Trophoblast cell (in vitro differentiated cells and primary cell): ENCODE data around the gene C10orf143.
A peak's percentile ranks its signal among the peaks of the same experiment; 100 is the strongest.
"Not testable (repeated sequence)": the region's sequence is repeated elsewhere in the genome, so short reads cannot be mapped to it uniquely, and the experiment has no call there.

Source experiments
- DNase-seq, 2 donors: peaks; one replicate each; pipeline ENCODE4 v3.0.0-alpha.2; 2016
- H2AFZ ChIP-seq: 2 replicates; pipeline ENCODE4 v1.6.1; 2013; ENCODE audit warnings: low read length, moderate library complexity, mild to moderate bottlenecking; ENCODE audit not compliant: insufficient read depth, poor library complexity
- H2AK5ac ChIP-seq: 2 replicates; pipeline ENCODE4 v1.6.1; 2013; ENCODE audit warnings: mild to moderate bottlenecking, low read length
- H2BK120ac ChIP-seq: 2 replicates; pipeline ENCODE4 v1.6.1; 2013; ENCODE audit warnings: low read length, mild to moderate bottlenecking, moderate library complexity; ENCODE audit not compliant: insufficient read depth, poor library complexity
- H2BK12ac ChIP-seq: 2 replicates; pipeline ENCODE4 v1.6.1; 2013; ENCODE audit warnings: mild to moderate bottlenecking, low read length, moderate library complexity
- H2BK5ac ChIP-seq: 2 replicates; pipeline ENCODE4 v1.6.1; 2013; ENCODE audit warnings: low read length, low read depth, moderate library complexity, mild to moderate bottlenecking; ENCODE audit not compliant: poor library complexity
- H3K14ac ChIP-seq: 2 replicates; pipeline ENCODE4 v1.6.1; 2013; ENCODE audit warnings: mild to moderate bottlenecking, low read length
- H3K18ac ChIP-seq: 2 replicates; pipeline ENCODE4 v1.6.1; 2013; ENCODE audit warnings: mild to moderate bottlenecking, low read length
- H3K23ac ChIP-seq: 2 replicates; pipeline ENCODE4 v1.6.1; 2013; ENCODE audit warnings: low read length
- H3K27ac ChIP-seq: 2 replicates; pipeline ENCODE4 v1.5.1; 2013; ENCODE audit warnings: low read depth, mild to moderate bottlenecking, inconsistent platforms, low read length, moderate library complexity
- H3K27me3 ChIP-seq: 2 replicates; pipeline ENCODE4 v1.6.1; 2013; ENCODE audit warnings: inconsistent platforms, mild to moderate bottlenecking, low read length, moderate library complexity; ENCODE audit not compliant: insufficient read depth
- H3K36me3 ChIP-seq, 2 experiments: 1 replicate in 1 of 2; 2 replicates in 1 of 2; pipeline ENCODE4 v1.6.1; 2013; ENCODE audit warnings: low read length in 2 of 2, mild to moderate bottlenecking in 2 of 2, moderate library complexity in 1 of 2; ENCODE audit not compliant: insufficient read depth in 2 of 2, control insufficient read depth in 1 of 2
- H3K4ac ChIP-seq: 2 replicates; pipeline ENCODE4 v1.6.1; 2013; ENCODE audit warnings: low read depth, mild to moderate bottlenecking, low read length, moderate library complexity
- H3K4me1 ChIP-seq, 2 experiments: 1 replicate in 1 of 2; 2 replicates in 1 of 2; pipeline ENCODE4 v1.6.1; 2013; ENCODE audit warnings: low read length in 2 of 2, mild to moderate bottlenecking in 2 of 2, moderate library complexity in 1 of 2; ENCODE audit not compliant: insufficient read depth in 2 of 2, control insufficient read depth in 1 of 2
- H3K4me2 ChIP-seq: 2 replicates; pipeline ENCODE4 v1.6.1; 2013; ENCODE audit warnings: inconsistent platforms, mild to moderate bottlenecking, low read length, moderate library complexity
- H3K4me3 ChIP-seq: 2 replicates; pipeline ENCODE4 v1.5.1; 2013; ENCODE audit warnings: mild to moderate bottlenecking, low read depth, low read length, inconsistent platforms
- H3K79me1 ChIP-seq: one replicate; pipeline ENCODE4 v1.6.1; 2013; ENCODE audit warnings: low read length
- H3K79me2 ChIP-seq: 2 replicates; pipeline ENCODE4 v1.6.1; 2013; ENCODE audit warnings: low read length, mild to moderate bottlenecking; ENCODE audit not compliant: control insufficient read depth, insufficient read depth, poor library complexity
- H3K9ac ChIP-seq: 2 replicates; pipeline ENCODE4 v1.6.1; 2013; ENCODE audit warnings: mild to moderate bottlenecking, low read length
- H3K9me3 ChIP-seq: 2 replicates; pipeline ENCODE4 v1.6.1; 2013; ENCODE audit warnings: low read depth, mild to moderate bottlenecking, control low read depth, inconsistent platforms, low read length; ENCODE audit not compliant: insufficient read depth
- H4K12ac ChIP-seq: 2 replicates; pipeline ENCODE4 v1.6.1; 2013; ENCODE audit warnings: low read depth, mild to moderate bottlenecking, low read length, moderate library complexity
- H4K8ac ChIP-seq: 2 replicates; pipeline ENCODE4 v1.6.1; 2013; ENCODE audit warnings: low read depth, mild to moderate bottlenecking, low read length, moderate library complexity
- H4K91ac ChIP-seq: one replicate; pipeline ENCODE4 v1.6.1; 2013; ENCODE audit warnings: low read depth, mild to moderate bottlenecking, low read length, moderate library complexity
- WGBS: extraction: QIAGEN DNeasy Blood & Tissue Kit; methylation state at CpG from one replicate; pipeline ENCODE4 v1.1.7; 2013; ENCODE audit warnings: missing lambda C conversion rate; ENCODE audit not compliant: insufficient read length, insufficient coverage; ENCODE audit errors: extremely low coverage; 5-methylcytosine and 5-hydroxymethylcytosine counted together

C10orf143 gene

GRCh38 chr10:130111113-130111851 lies 652 bp upstream of the C10orf143 start:
- Histone ChIP-seq H3K79me2 (peaks cover 3% of the 10 kb centered on the region), H2AK5ac (no peak overlapping the region), H3K23ac (no peak overlapping the region), H3K27me3 (no peaks in the 10 kb centered on the region), H3K4me2 (peak overlapping the region; percentile 92), H3K4me1 (peaks cover 0 to 12% of the 10 kb centered on the region in 2 experiments), H2BK120ac (peak overlapping the region; percentile 29), H3K36me3 (no peaks in the 10 kb centered on the region), H2AFZ (peak overlapping the region; percentile 94), H3K14ac (peak overlapping the region; percentile 71), H3K79me1 (peaks cover 12% of the 10 kb centered on the region), H4K8ac (peak overlapping the region; percentile 90), H4K12ac (peak overlapping the region; percentile 66), H3K4me3 (peak overlapping the region; percentile 81), H3K9me3 (peaks cover 4% of the 10 kb centered on the region), H3K4ac (no peak overlapping the region), H3K18ac (peak overlapping the region; percentile 13), H2BK12ac (no peak overlapping the region), H4K91ac (peak overlapping the region; percentile 71), H2BK5ac (peak overlapping the region; percentile 14), H3K9ac (peak overlapping the region; percentile 70), H3K27ac (peak overlapping the region; percentile 40)
- DNase-seq = peak; percentile 94 to 97
- WGBS = no CpG with 5 or more reads among the region's 49 CpGs

GRCh38 chr10:130109796-130110245 lies 809 bp downstream of the C10orf143 start:
- WGBS = no CpG with 5 or more reads among the region's 9 CpGs
- H3K4me3 ChIP-seq = peak overlapping the region; percentile 81
- H4K8ac ChIP-seq = peak overlapping the region; percentile 63

GRCh38 chr10:130108934-130109604 lies 1.6 kb downstream of the C10orf143 start:
- no peak overlapping the region for H2AFZ ChIP-seq
- DNase-seq = no peak
- H2BK120ac ChIP-seq = no peak overlapping the region
- H2BK5ac ChIP-seq = no peak overlapping the region
- peaks cover 12% of the 10 kb centered on the region for H3K79me1 ChIP-seq
- no peak overlapping the region for H4K12ac ChIP-seq
- peaks cover 4% of the 10 kb centered on the region for H3K9me3 ChIP-seq
- peaks cover 3% of the 10 kb centered on the region for H3K79me2 ChIP-seq
- H2AK5ac ChIP-seq = no peak overlapping the region
- no peak overlapping the region for H3K14ac ChIP-seq
- H3K27ac ChIP-seq = no peak overlapping the region
- H2BK12ac ChIP-seq = no peak overlapping the region
- no peak overlapping the region for H4K91ac ChIP-seq
- H3K27me3 ChIP-seq = no peaks in the 10 kb centered on the region
- no peaks in the 10 kb centered on the region for H3K36me3 ChIP-seq
- no peak overlapping the region for H3K4me2 ChIP-seq
- no CpG with 5 or more reads among the region's 6 CpGs for WGBS
- no peak overlapping the region for H3K4me3 ChIP-seq
- peak overlapping the region; percentile 11 for H3K9ac ChIP-seq
- no peak overlapping the region for H3K23ac ChIP-seq
- H3K4me1 ChIP-seq = peaks cover 0 to 12% of the 10 kb centered on the region in 2 experiments
- no peak overlapping the region for H4K8ac ChIP-seq
- no peak overlapping the region for H3K18ac ChIP-seq
- H3K4ac ChIP-seq = no peak overlapping the region

More at GRCh38 chr10:130109796-130110245, 809 bp downstream of the C10orf143 start:
- Histone ChIP-seq H3K23ac (no peak overlapping the region), H2BK5ac (no peak overlapping the region), H3K79me1 (peaks cover 12% of the 10 kb centered on the region), H3K27me3 (no peaks in the 10 kb centered on the region), H3K14ac (peak overlapping the region; percentile 37), H3K36me3 (no peaks in the 10 kb centered on the region), H3K79me2 (peaks cover 3% of the 10 kb centered on the region), H3K27ac (peak overlapping the region; percentile 4), H3K4ac (peak overlapping the region; percentile 2), H3K18ac (peak overlapping the region; percentile 31), H3K9ac (peak overlapping the region; percentile 14), H2AK5ac (peak overlapping the region; percentile 6), H2BK12ac (no peak overlapping the region), H4K91ac (peak overlapping the region; percentile 17), H3K4me1 (peaks cover 0 to 12% of the 10 kb centered on the region in 2 experiments), H2BK120ac (peak overlapping the region; percentile 3), H3K9me3 (peaks cover 4% of the 10 kb centered on the region), H3K4me2 (peak overlapping the region; percentile 92), H2AFZ (peak overlapping the region; percentile 67), H4K12ac (peak overlapping the region; percentile 31)
- peak; percentile 90 to 99 for DNase-seq

- no CpG with 5 or more reads among the region's 8 CpGs for WGBS
- H3K23ac ChIP-seq, H3K4me3 ChIP-seq, DNase-seq, H2BK12ac ChIP-seq, H3K4me2 ChIP-seq, H4K12ac ChIP-seq, H3K4ac ChIP-seq, H3K18ac ChIP-seq, H2AFZ ChIP-seq, H3K9me3 ChIP-seq, H3K79me2 ChIP-seq, H2AK5ac ChIP-seq, H2BK120ac ChIP-seq, H3K36me3 ChIP-seq, H4K91ac ChIP-seq, H3K9ac ChIP-seq, H3K27me3 ChIP-seq, H3K14ac ChIP-seq, H2BK5ac ChIP-seq, H4K8ac ChIP-seq, H3K27ac ChIP-seq: not testable (repeated sequence)
- Histone ChIP-seq H3K79me1 (peaks cover 12% of the 10 kb centered on the region), H3K4me1 (peaks cover 0 to 12% of the 10 kb centered on the region in 2 experiments)
These were observed 2.5 kb downstream of the C10orf143 start for GRCh38 chr10:130108146-130108545.
